Neural progenitor cell (in vitro differentiated cells): ENCODE results near the gene STARD9. TPM values are rescaled to one million over a fixed set of nuclear protein-coding genes. Genes with fewer than 3 reads are reported as not detected.

Experiments used
- DNase-seq: peaks from one replicate; pipeline ENCODE4 v3.0.0-alpha.2; 2016; ENCODE audit warnings: low spot score
- H2AFZ ChIP-seq: fragments of 200-600 bp; sonication (generic); replicated peaks from 2 replicates; pipeline ENCODE4 v1.6.1; 2016; ENCODE audit warnings: antibody characterized with exemption
- H3F3A ChIP-seq: fragments of 200-600 bp; sonication (generic); 2 replicates; pipeline ENCODE4 v1.6.1; 2016; ENCODE audit warnings: antibody characterized with exemption, low read depth
- H3K27ac ChIP-seq: fragments of 200-600 bp; sonication (generic); 2 replicates; pipeline ENCODE4 v1.5.1; 2016; ENCODE audit warnings: mild to moderate bottlenecking
- H3K27me3 ChIP-seq: fragments of 200-600 bp; sonication (generic); 2 replicates; pipeline ENCODE4 v1.6.1; 2016; ENCODE audit warnings: mild to moderate bottlenecking, moderate library complexity
- H3K36me3 ChIP-seq: fragments of 200-600 bp; sonication (generic); 2 replicates; pipeline ENCODE4 v1.5.1; 2016
- H3K4me1 ChIP-seq: fragments of 200-600 bp; sonication (generic); 2 replicates; pipeline ENCODE4 v1.6.1; 2016; ENCODE audit warnings: mixed run types
- H3K4me2 ChIP-seq: fragments of 200-600 bp; sonication (generic); 2 replicates; pipeline ENCODE4 v1.6.1; 2016
- H3K4me3 ChIP-seq: fragments of 200-600 bp; sonication (generic); 2 replicates; pipeline ENCODE4 v1.5.1; 2016
- H3K79me2 ChIP-seq: fragments of 200-600 bp; sonication (generic); 2 replicates; pipeline ENCODE4 v1.6.1; 2016; ENCODE audit warnings: low read depth
- H3K9ac ChIP-seq: fragments of 200-600 bp; sonication (generic); 2 replicates; pipeline ENCODE4 v1.6.1; 2016
- H3K9me3 ChIP-seq: fragments of 200-600 bp; sonication (generic); 2 replicates; pipeline ENCODE4 v1.5.1; 2016; ENCODE audit warnings: low read depth
- H4K20me1 ChIP-seq: fragments of 200-600 bp; sonication (generic); 2 replicates; pipeline ENCODE4 v1.6.1; 2016; ENCODE audit warnings: low read depth
- H3K27ac Mint-ChIP-seq: 3 replicates; pipeline ENCODE4 v1.8.0; 2021; ENCODE audit warnings: mixed read lengths
- H3K27me3 Mint-ChIP-seq: 2 replicates; pipeline ENCODE4 v1.8.0; 2022; ENCODE audit warnings: low read depth, mild to moderate bottlenecking, inconsistent platforms, moderate library complexity, mixed read lengths; ENCODE audit not compliant: insufficient read depth
- H3K36me3 Mint-ChIP-seq: 3 replicates; pipeline ENCODE4 v1.8.0; 2021; ENCODE audit warnings: mixed read lengths
- H3K4me1 Mint-ChIP-seq: 3 replicates; pipeline ENCODE4 v1.8.0; 2021; ENCODE audit warnings: mixed read lengths
- H3K4me3 Mint-ChIP-seq: 3 replicates; pipeline ENCODE4 v1.8.0; 2021; ENCODE audit warnings: mild to moderate bottlenecking, moderate library complexity, mixed read lengths
- H3K9me3 Mint-ChIP-seq: 3 replicates; pipeline ENCODE4 v1.8.0; 2020; ENCODE audit warnings: mixed read lengths
- EZH2 ChIP-seq: fragments of 200-600 bp; sonication (generic); IDR thresholded peaks from 2 replicates; pipeline ENCODE4 v1.6.1; 2017; ENCODE audit warnings: antibody characterized with exemption, mild to moderate bottlenecking, moderate library complexity
- EZH2phosphoT487 ChIP-seq: fragments of 200-600 bp; sonication (generic); IDR thresholded peaks from 2 replicates; pipeline ENCODE4 v1.6.1; 2017; ENCODE audit warnings: antibody characterized with exemption
- total RNA-seq: library from RNA; depleted of rRNA; stranded (reverse); fragments of >200 nt; gene quantifications from 2 replicates; pipeline ENCODE4 v1.2.3, GENCODE V29; 2015; ENCODE audit warnings: low replicate concordance
- TF ChIP-seq, protein P1 (sequence below): fragments of 200-600 bp; sonication (generic); IDR thresholded peaks from 2 replicates; pipeline ENCODE4 v1.5.1; 2017; ENCODE audit warnings: antibody characterized with exemption, mild to moderate bottlenecking

Gene STARD9
- total RNA-seq, 1 donor from 2014 or later: 11.9 TPM

- H3K4me3 Mint-ChIP-seq: no peak overlapping the region
Measured at GRCh38 chr15:42619656-42620371, 44.4 kb downstream of the STARD9 start.

DNA sequence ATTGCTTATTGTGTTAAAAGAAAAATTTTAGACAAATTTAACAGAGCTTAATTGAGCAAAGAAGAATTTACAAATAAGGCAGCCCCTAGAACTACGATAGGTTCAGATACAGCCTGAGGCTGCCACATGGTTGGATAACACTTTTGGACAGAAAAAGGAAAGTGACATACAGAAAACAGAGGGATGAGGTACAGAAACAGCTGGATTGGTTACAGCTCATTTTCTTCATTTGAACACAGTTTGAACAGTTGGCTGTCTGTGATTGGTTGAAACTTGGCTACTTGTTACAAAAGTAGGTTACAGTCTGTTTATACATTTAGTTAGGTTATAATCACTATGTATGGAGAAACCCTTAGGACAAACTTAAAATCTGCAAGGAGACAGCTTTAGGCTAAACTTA, 46.0 kb downstream of the STARD9 start:
- H3K4me3 Mint-ChIP-seq: no peak overlapping the region
- no peak overlapping the region for H3K4me2 ChIP-seq
- no peaks in the 10 kb centered on the region for H3K27me3 ChIP-seq
- H4K20me1 ChIP-seq: peaks cover 39% of the 10 kb centered on the region
- H2AFZ ChIP-seq: no peak overlapping the region
- H3K4me1 ChIP-seq: peaks cover 18% of the 10 kb centered on the region
- H3K4me1 Mint-ChIP-seq: peaks cover 22% of the 10 kb centered on the region
- H3K9ac ChIP-seq: no peak overlapping the region
- H3K9me3 ChIP-seq: no peaks in the 10 kb centered on the region
- TF ChIP-seq EZH2 (no peak), EZH2phosphoT487 (no peak)
- TF ChIP-seq, protein P1, sequence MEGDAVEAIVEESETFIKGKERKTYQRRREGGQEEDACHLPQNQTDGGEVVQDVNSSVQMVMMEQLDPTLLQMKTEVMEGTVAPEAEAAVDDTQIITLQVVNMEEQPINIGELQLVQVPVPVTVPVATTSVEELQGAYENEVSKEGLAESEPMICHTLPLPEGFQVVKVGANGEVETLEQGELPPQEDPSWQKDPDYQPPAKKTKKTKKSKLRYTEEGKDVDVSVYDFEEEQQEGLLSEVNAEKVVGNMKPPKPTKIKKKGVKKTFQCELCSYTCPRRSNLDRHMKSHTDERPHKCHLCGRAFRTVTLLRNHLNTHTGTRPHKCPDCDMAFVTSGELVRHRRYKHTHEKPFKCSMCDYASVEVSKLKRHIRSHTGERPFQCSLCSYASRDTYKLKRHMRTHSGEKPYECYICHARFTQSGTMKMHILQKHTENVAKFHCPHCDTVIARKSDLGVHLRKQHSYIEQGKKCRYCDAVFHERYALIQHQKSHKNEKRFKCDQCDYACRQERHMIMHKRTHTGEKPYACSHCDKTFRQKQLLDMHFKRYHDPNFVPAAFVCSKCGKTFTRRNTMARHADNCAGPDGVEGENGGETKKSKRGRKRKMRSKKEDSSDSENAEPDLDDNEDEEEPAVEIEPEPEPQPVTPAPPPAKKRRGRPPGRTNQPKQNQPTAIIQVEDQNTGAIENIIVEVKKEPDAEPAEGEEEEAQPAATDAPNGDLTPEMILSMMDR: no peak
- no peak for DNase-seq
- no peaks in the 10 kb centered on the region for H3K27me3 Mint-ChIP-seq
- H3F3A ChIP-seq: peaks cover 24% of the 10 kb centered on the region
- H3K4me3 ChIP-seq: no peak overlapping the region
- no peak overlapping the region for H3K27ac ChIP-seq
- H3K36me3 Mint-ChIP-seq: peaks cover 1% of the 10 kb centered on the region
- H3K79me2 ChIP-seq: no peaks in the 10 kb centered on the region
- H3K9me3 Mint-ChIP-seq: no peaks in the 10 kb centered on the region
- no peaks in the 10 kb centered on the region for H3K36me3 ChIP-seq
- H3K27ac Mint-ChIP-seq: no peak overlapping the region

More at GRCh38 chr15:42619656-42620371, 44.4 kb downstream of the STARD9 start:
- Histone ChIP-seq H3K4me3 (peak overlapping the region; percentile 16), H3F3A (peaks cover 30% of the 10 kb centered on the region), H3K27me3 (no peaks in the 10 kb centered on the region), H3K36me3 (no peaks in the 10 kb centered on the region), H3K27ac (no peak overlapping the region), H4K20me1 (peaks cover 44% of the 10 kb centered on the region), H3K9me3 (no peaks in the 10 kb centered on the region), H3K9ac (no peak overlapping the region), H3K4me1 (peaks cover 18% of the 10 kb centered on the region), H2AFZ (no peak overlapping the region), H3K79me2 (no peaks in the 10 kb centered on the region), H3K4me2 (peak overlapping the region; percentile 61)
- peak; percentile 79 for DNase-seq
- TF ChIP-seq EZH2: no peak
- TF ChIP-seq, protein P1: no peak
- peak; percentile 88 for TF ChIP-seq EZH2phosphoT487
- peak overlapping the region; percentile 31 for H3K27ac Mint-ChIP-seq
- peaks cover 1% of the 10 kb centered on the region for H3K36me3 Mint-ChIP-seq
- H3K9me3 Mint-ChIP-seq: no peaks in the 10 kb centered on the region
- H3K4me1 Mint-ChIP-seq: peaks cover 25% of the 10 kb centered on the region
- no peaks in the 10 kb centered on the region for H3K27me3 Mint-ChIP-seq

DNA sequence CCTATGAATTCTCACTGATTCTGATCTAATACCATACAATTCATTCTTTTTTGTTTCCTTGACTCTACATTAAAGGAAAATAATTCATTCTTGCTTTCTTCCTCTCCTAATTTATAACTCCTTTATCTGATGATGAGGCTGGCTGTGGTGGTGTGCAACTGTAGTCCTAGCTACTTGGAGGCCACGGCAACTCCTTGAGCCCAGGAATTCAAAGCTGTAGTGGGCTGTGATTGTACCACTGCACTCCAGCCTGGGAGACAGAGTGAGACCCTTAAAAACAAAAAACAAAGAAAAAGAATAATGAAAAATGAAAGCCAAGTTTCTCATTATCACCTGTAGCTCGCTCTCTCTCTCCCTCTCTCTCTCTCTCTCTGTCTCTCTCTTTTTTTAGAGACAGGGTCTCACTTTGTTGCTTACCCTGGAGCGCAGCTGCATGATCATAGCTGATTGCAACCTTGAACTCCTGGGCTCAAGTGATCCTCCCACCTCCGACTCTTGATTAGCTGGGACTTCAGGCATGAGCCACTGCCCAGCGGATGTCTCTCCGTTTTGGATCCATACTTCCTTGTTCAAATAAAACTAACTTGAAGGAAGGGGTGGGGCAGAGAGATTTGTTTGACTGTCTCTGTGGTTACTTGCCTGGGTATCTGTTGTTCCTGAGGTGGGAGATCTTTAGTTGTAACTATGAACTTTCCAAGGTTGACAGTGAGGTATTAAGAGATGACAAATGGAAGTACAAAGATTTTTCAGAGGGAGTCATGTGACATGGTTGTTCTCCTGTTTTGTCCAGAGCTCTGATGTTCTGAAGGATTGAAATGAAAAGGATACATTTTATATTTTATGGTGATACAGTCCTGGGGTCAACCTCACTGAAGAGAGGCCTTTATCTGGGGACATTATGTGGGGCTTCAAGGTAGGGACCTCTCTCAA, 46.9 kb downstream of the STARD9 start:
- peaks cover 24% of the 10 kb centered on the region for H3F3A ChIP-seq
- DNase-seq: no peak
- H3K4me3 ChIP-seq: no peak overlapping the region
- H3K27ac ChIP-seq: no peak overlapping the region
- Mint-ChIP-seq H3K36me3 (peaks cover 1% of the 10 kb centered on the region), H3K27ac (no peak overlapping the region), H3K4me3 (no peak overlapping the region), H3K27me3 (no peaks in the 10 kb centered on the region), H3K9me3 (no peaks in the 10 kb centered on the region), H3K4me1 (peaks cover 22% of the 10 kb centered on the region)
- no peak overlapping the region for H2AFZ ChIP-seq
- H4K20me1 ChIP-seq: peaks cover 39% of the 10 kb centered on the region
- no peaks in the 10 kb centered on the region for H3K36me3 ChIP-seq
- no peak overlapping the region for H3K9ac ChIP-seq
- no peaks in the 10 kb centered on the region for H3K27me3 ChIP-seq
- H3K79me2 ChIP-seq: no peaks in the 10 kb centered on the region
- no peaks in the 10 kb centered on the region for H3K9me3 ChIP-seq
- H3K4me2 ChIP-seq: no peak overlapping the region
- TF ChIP-seq, protein P1: no peak
- TF ChIP-seq EZH2 (no peak), EZH2phosphoT487 (no peak)
- H3K4me1 ChIP-seq: peaks cover 18% of the 10 kb centered on the region
